GM18870 (cell line): Measurements from ENCODE around the gene KRT2.
"Not testable (repeated sequence)": the region's sequence is repeated elsewhere in the genome, so short reads cannot be mapped to it uniquely, and the experiment has no call there.

Experiments used
- ATAC-seq: cut with Tn5 transposase; IDR thresholded peaks from one replicate; pipeline ENCODE4 v1.9.1; 2021; ENCODE audit warnings: moderate library complexity; ENCODE audit not compliant: unreplicated experiment

KRT2 gene

GRCh38 chr12:52685406-52685890, 33.4 kb upstream of the KRT2 start:
- no peak for ATAC-seq

- no peak for ATAC-seq
Measured at GRCh38 chr12:52684431-52684830, 32.4 kb upstream of the KRT2 start.

- no peak for ATAC-seq
Measured at GRCh38 chr12:52683575-52684300, 31.7 kb upstream of the KRT2 start.

- no peak for ATAC-seq
Measured at GRCh38 chr12:52682938-52683574, 31.0 kb upstream of the KRT2 start.

GRCh38 chr12:52682381-52682660, 30.3 kb upstream of the KRT2 start:
- no peak for ATAC-seq

GRCh38 chr12:52681526-52682380, 29.7 kb upstream of the KRT2 start:
- no peak for ATAC-seq

GRCh38 chr12:52680363-52680762, 28.4 kb upstream of the KRT2 start, which contains the start of gene KRT1:
Gene KRT1, minus strand, starts transcription at chr12:52680407. Its CDS starts 59 bp downstream, at chr12:52680348.
- ATAC-seq = no peak

- no peak for ATAC-seq
Measured at GRCh38 chr12:52679875-52680274, 27.9 kb upstream of the KRT2 start.

- no peak for ATAC-seq
Measured at GRCh38 chr12:52677671-52678070, 25.7 kb upstream of the KRT2 start.

- no peak for ATAC-seq
Measured at GRCh38 chr12:52677126-52677525, 25.1 kb upstream of the KRT2 start.

- no peak for ATAC-seq
Measured at GRCh38 chr12:52676163-52676562, 24.2 kb upstream of the KRT2 start.

- no peak for ATAC-seq
Measured at GRCh38 chr12:52675301-52675701, 23.3 kb upstream of the KRT2 start.

GRCh38 chr12:52674433-52674775, 22.4 kb upstream of the KRT2 start:
- no peak for ATAC-seq

GRCh38 chr12:52673713-52674432, 21.9 kb upstream of the KRT2 start:
- ATAC-seq = no peak

GRCh38 chr12:52673217-52673616, 21.2 kb upstream of the KRT2 start:
- no peak for ATAC-seq

- ATAC-seq = no peak
Measured at GRCh38 chr12:52672321-52672933, 20.4 kb upstream of the KRT2 start.

GRCh38 chr12:52670961-52671360, 18.9 kb upstream of the KRT2 start:
- ATAC-seq = no peak

GRCh38 chr12:52670506-52670905, 18.5 kb upstream of the KRT2 start:
- ATAC-seq = no peak

GRCh38 chr12:52669941-52670340, 17.9 kb upstream of the KRT2 start:
- ATAC-seq = not testable (repeated sequence)

GRCh38 chr12:52669426-52669825, 17.4 kb upstream of the KRT2 start:
- no peak for ATAC-seq

GRCh38 chr12:52667931-52668330, 15.9 kb upstream of the KRT2 start:
- ATAC-seq = no peak
